GM06990 (cell line): ENCODE data around the gene BCL2L13.
"Not testable (repeated sequence)": the region's sequence is repeated elsewhere in the genome, so short reads cannot be mapped to it uniquely, and the experiment has no call there.

Experiments
- DNase-seq: peaks from one replicate; pipeline ENCODE4 v3.0.0-alpha.2; 2011; ENCODE audit not compliant: insufficient read length; ENCODE audit errors: extremely low read depth
- H3K27me3 ChIP-seq: replicated peaks from 2 replicates; pipeline ENCODE4 v1.6.0; 2011; ENCODE audit warnings: low read length; ENCODE audit not compliant: control insufficient read depth, insufficient read depth
- H3K36me3 ChIP-seq: 2 replicates; pipeline ENCODE4 v1.5.1; 2011; ENCODE audit warnings: low read length; ENCODE audit not compliant: control insufficient read depth, insufficient read depth
- H3K4me3 ChIP-seq: replicated peaks from 2 replicates; pipeline ENCODE4 v1.5.1; 2011; ENCODE audit warnings: low read depth, mild to moderate bottlenecking, control low read depth, low read length
- TF ChIP-seq, protein P1 (sequence below): IDR thresholded peaks from 2 replicates; pipeline ENCODE4 v1.5.1; 2011; ENCODE audit warnings: low read length, control low read depth, mild to moderate bottlenecking, inconsistent platforms; ENCODE audit not compliant: insufficient read depth, poor library complexity, severe bottlenecking

Gene BCL2L13

DNA sequence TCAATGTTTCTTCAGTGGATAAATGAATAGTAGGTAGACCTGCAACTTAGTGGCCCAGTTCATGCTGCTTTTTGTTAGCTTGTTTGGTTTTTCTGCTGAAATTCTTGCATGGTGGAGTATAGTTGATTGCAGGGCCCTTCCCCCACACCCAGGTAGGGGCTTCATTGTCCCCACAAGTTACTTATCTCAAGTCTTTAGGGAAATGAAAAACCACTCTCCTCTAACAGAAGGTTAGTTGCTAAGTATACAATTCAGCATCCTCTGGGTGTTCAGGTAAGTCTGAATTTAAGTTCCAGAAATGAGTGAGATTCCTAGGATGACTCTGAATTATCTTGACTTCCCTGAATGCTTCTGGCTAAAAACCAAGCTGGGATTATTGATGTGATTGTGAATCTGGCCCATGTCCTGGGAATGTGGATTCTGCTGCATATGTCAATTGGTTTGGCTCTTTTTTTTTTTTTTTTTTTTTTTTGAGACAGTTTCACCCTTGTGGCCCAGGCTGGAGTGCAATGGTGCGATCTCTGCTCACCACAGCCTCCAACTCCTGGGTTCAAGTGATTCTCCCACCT, 40.3 kb downstream of the BCL2L13 start:
- H3K36me3 ChIP-seq: no peaks in the 10 kb centered on the region; the same call in 1 of the 2 replicates
- H3K27me3 ChIP-seq: no peaks in the 10 kb centered on the region
- H3K4me3 ChIP-seq: no peak overlapping the region
- TF ChIP-seq, protein P1, sequence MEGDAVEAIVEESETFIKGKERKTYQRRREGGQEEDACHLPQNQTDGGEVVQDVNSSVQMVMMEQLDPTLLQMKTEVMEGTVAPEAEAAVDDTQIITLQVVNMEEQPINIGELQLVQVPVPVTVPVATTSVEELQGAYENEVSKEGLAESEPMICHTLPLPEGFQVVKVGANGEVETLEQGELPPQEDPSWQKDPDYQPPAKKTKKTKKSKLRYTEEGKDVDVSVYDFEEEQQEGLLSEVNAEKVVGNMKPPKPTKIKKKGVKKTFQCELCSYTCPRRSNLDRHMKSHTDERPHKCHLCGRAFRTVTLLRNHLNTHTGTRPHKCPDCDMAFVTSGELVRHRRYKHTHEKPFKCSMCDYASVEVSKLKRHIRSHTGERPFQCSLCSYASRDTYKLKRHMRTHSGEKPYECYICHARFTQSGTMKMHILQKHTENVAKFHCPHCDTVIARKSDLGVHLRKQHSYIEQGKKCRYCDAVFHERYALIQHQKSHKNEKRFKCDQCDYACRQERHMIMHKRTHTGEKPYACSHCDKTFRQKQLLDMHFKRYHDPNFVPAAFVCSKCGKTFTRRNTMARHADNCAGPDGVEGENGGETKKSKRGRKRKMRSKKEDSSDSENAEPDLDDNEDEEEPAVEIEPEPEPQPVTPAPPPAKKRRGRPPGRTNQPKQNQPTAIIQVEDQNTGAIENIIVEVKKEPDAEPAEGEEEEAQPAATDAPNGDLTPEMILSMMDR: no peak
- DNase-seq: no peak

DNA sequence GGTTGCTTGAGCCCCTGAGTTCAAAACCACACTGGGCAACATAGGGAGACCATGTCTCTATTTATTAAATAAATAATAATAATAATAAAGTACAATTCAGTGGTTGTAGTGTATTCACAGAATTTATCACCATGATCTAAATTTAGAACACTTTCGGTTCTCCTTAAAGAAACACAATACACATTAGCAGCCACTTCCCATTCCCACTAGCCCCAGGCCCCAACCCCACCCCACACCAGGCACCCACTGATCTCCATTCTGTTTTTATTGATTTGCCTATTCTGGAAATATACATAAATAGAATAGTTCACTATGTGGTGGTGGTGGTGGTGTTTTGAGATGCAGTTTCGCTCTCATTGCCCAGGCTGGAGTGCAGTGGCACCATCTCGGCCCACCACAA, 45.7 kb downstream of the BCL2L13 start:
- TF ChIP-seq, protein P1: no peak
- no peak overlapping the region for H3K4me3 ChIP-seq

DNA sequence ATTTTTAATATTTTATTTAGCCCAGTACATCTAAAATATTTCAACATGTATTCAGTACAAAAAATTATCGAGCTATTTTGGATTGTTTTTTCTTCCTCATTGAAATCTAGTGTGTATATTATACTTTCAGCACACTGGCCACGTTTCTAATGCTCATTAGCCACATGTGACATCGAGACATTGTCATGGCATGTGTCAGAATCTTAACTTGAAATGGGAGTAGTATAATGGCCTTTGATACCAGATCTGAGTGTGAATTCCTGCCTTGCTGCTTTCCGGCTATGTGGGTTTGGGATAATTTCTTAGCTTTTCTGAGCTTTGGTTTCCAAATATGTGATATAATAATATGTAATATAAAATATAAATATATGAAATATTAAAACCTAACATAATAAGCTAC, 54.3 kb downstream of the BCL2L13 start:
- H3K36me3 ChIP-seq: no peaks in the 10 kb centered on the region
- H3K27me3 ChIP-seq: no peaks in the 10 kb centered on the region
- no peak overlapping the region for H3K4me3 ChIP-seq
- TF ChIP-seq, protein P1: no peak
- no peak for DNase-seq

More for the DNA sequence above, 45.7 kb downstream of the BCL2L13 start:
- Histone ChIP-seq H3K27me3 (no peaks in the 10 kb centered on the region), H3K36me3 (no peaks in the 10 kb centered on the region; the same call in 1 of the 2 replicates)
- DNase-seq: no peak

DNA sequence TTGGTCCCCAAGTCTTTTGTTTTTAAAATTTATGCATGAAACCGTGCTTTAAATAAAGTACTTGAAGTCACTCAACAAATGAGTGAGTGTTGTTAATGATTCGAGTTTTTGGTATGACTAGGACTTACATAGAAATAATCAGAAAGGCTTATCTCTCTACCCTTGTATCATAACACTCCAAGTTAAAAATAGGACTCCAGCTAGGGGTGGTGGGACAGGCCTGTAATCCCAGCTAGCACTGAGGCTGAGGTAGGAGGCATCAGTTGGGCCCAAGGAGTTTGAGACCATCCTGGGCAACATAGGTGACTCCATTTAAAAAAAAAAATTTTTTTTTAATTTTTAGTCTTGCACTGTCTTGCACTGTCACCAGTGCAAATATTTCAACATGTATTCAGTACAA, 55.6 kb downstream of the BCL2L13 start:
- TF ChIP-seq, protein P1: no peak
- Histone ChIP-seq H3K36me3 (no peaks in the 10 kb centered on the region), H3K4me3 (no peak overlapping the region), H3K27me3 (no peaks in the 10 kb centered on the region)
- no peak for DNase-seq

DNA sequence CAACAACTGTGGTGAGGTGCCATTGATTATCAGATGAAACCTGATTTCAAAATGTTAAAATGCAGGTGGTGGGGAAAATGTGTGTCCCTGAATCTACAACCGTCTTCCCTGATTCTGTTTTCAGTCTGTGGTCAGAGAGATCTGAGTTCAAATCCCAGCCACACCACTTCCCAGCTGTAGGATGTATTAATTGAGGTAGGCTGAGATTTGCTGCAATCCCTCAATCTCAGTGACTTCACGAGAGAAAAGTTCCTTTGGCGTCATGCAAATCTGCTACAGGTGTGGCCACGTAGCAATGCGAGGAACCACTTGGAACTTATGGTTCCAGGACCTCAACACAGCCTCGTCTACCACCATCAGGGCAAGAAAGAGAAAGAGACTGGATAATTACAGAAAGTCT, 56.2 kb downstream of the BCL2L13 start:
- H3K4me3 ChIP-seq: no peak overlapping the region
- no peaks in the 10 kb centered on the region for H3K36me3 ChIP-seq
- H3K27me3 ChIP-seq: no peaks in the 10 kb centered on the region
- DNase-seq: no peak
- TF ChIP-seq, protein P1: no peak

DNA sequence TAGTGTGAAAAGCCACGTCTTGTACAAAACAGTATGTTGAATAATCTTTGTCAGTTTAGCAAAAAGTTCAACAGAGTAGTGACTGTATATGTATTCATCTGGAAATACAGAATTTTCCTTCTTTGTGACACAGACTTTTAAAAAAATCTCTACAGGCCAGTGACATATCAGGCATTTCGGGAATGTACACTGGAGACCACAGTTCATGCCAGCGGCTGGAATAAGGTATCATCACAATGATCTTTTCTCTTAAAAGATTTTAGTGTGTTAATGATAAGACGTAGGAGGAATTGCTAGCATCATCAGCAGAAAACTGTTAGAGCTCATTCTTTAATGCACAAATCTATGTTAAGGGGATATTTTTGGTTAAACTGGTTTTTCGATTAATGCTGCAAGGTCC, 57.4 kb downstream of the BCL2L13 start:
- no peaks in the 10 kb centered on the region for H3K36me3 ChIP-seq
- TF ChIP-seq, protein P1: no peak
- no peak for DNase-seq
- no peak overlapping the region for H3K4me3 ChIP-seq
- H3K27me3 ChIP-seq: no peaks in the 10 kb centered on the region

DNA sequence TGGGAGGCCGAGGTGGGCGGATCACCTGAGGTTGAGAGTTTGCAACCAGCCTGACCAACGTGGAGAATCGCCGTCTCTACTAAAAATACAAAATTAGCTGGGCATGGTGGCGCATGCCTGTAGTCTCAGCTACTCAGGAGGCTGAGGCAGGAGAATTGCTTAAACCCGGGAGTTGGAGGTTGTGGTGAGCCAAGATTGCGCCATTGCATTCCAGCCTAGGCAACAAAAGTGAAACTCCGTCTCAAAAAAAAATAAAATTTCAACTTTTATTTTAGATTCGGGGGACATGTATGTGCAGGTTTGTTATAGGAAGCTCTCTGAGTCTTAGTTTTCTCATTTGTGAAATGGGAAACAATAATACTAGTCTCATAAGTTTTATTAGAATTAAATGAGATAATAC, 58.6 kb downstream of the BCL2L13 start:
- not testable (repeated sequence) for H3K4me3 ChIP-seq, H3K27me3 ChIP-seq, DNase-seq, H3K36me3 ChIP-seq

DNA sequence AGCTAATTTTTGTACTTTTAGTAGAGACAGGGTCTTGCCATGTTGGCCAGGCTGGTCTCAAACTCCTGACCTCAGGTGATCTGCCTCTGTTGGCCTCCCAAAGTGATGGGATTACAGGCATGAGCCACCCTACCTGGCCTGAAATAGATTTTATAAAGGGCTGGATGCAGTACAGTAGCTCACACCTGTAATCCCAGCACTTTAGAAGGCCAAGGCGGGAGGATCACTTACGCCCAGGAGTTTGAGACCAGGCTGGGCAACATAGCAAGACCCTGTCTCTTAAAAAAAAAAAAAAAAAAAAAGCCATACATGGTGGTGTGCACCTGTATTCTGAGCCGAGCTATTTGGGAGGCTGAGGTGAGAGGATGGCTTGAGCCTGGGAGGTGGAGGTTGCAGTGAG, 59.7 kb downstream of the BCL2L13 start:
- DNase-seq, H3K4me3 ChIP-seq, H3K27me3 ChIP-seq, H3K36me3 ChIP-seq: not testable (repeated sequence)
